Activated CD4-positive, alpha-beta T cell treated with anti-CD3 and anti-CD28 coated beads, Interleukin-2, amount 50 U/mL, for 4 hours (primary cell): Measurements from ENCODE around the gene ITM2B.

Source experiments
- DNase-seq, 2 experiments: peaks; one replicate each; pipeline ENCODE4 v3.0.0-alpha.2; 2020

Gene ITM2B

GRCh38 chr13:48316826-48317510 lies 84.0 kb downstream of the ITM2B start:
- DNase-seq, result no peak

- no peak for DNase-seq
These were observed 84.7 kb downstream of the ITM2B start for GRCh38 chr13:48317511-48318376.

DNA sequence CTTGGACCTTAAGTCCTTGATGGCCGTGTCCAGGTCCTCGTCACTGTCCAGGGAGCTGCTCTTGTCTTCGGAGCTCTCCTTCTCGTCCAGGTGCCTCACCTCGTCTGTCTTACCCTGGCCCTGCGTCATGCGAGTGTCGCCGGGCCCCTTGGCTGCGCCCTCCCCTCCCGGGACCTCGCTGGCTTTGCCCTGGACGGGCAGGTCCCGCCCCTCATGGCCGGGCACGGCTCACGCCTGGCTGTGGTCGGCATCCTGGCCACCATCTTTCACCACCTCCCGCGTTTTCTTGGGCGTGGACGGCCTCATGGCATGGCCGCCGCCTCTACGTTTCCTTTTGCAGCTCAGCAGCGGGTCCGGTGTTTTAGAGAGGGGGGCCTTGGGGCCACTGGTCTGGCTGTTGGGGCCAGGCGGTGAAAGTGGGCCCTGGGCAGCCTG lies 85.4 kb downstream of the ITM2B start:
- no peak for DNase-seq

DNA sequence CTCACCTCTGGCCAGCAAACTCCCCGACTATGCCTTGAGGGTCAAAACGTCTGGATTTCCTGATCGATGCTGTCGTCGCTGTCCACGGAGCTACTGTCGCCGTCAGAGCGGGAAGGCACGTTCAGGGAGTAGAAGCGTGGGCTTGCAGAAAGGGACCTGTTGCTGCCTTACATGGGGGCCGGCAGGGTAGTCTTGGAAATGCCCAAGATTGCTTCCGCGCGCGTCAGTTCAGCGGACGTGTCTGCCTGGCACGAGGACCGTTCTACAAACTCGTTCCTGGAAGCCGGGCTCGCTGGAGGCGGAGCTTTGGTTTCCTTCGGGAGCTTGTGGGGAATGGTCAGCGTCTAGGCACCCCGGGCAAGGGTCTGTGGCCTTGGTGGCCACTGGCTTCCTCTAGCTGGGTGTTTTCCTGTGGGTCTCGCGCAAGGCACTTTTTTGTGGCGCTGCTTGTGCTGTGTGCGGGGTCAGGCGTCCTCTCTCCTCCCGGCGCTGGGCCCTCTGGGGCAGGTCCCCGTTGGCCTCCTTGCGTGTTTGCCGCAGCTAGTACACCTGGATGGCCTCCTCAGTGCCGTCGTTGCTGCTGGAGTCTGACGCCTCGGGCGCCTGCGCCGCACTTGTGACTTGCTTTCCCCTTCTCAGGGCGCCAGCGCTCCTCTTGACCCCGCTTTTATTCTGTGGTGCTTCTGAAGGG lies 86.0 kb downstream of the ITM2B start:
- no peak for DNase-seq
